Anterior cingulate cortex (tissue), 58 donors: ENCODE measurements around the gene TMBIM1.

ENCODE experiments used
- DNase-seq, 58 donors: peaks; one replicate each; lab custom pipeline; 2025; lab: John Stamatoyannopoulos, UW

Gene TMBIM1, protein sequence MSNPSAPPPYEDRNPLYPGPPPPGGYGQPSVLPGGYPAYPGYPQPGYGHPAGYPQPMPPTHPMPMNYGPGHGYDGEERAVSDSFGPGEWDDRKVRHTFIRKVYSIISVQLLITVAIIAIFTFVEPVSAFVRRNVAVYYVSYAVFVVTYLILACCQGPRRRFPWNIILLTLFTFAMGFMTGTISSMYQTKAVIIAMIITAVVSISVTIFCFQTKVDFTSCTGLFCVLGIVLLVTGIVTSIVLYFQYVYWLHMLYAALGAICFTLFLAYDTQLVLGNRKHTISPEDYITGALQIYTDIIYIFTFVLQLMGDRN

DNA sequence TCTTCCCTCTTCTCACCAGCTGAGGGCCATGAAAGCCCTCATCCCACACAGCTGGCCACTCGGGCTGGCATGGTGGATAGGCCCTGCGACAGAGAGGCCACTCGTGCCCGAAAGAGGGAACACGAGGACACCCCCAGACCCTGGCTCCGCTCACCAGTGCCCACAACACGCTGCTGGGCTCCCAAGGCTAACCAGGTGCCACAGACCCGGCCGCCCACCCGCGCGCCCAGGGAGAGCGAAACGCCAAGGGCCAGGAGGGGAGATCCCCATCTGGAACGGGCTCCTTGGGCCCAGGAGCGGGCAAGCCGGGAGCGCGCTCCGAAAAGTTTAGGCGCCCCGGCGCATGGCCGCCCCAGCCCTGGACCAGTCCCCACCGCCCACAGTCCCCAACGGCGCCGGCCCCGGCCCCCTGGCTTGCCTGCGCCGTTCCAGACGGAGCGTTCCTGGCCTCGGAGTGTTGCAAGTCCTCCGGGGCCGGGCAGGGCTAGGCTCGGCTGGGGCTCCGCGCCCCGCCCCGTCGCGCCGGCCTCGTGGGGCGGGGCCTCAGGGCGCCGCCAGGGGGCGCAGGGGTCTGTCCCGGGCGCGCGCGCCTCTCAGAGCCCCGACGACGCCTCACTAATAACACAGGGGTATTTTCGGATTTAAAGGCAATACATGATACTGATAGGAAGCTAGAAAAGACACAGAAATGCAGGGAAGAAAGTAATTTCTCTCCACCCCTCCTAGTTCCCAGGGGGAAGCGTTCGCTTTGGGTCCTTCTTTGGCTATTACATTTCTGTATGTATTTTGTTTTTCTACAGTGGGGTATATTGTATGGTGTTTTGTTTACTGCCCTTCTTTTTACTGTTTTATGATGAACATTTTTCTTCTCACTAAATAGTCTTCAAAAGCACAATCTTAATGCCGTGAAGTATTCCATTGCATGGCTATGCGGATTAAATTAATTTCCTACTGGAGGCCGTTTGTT lies at the start of gene TMBIM1:
TMBIM1 (minus strand) TSS at position 456 of the 967 bp plus-strand sequence. CDS start 10,362 bp downstream, outside the sequence.
- peak in 43 of 58 donors; percentile 13 to 78 (median 59) for DNase-seq

DNA sequence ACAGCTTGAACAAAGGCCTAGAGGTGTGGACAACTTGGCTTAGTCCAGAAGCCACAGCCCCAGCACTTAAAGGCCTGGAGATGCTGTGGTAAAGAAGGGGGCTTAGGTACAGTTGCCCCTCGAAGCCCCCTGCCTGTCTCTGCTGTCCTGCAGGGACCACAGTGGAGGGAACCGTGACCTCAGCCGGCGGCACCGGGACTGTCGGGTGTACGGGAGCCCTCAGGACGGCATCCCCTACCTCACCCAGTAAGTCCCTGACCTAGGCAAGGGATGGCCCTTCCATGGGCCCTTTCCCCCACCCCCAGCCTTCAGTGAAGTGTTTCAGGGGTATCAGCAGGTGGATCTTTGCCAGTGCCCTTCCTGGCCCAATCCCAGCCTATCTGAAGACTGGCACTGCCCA lies 49.1 kb upstream of the TMBIM1 start:
- no peak for DNase-seq

DNA sequence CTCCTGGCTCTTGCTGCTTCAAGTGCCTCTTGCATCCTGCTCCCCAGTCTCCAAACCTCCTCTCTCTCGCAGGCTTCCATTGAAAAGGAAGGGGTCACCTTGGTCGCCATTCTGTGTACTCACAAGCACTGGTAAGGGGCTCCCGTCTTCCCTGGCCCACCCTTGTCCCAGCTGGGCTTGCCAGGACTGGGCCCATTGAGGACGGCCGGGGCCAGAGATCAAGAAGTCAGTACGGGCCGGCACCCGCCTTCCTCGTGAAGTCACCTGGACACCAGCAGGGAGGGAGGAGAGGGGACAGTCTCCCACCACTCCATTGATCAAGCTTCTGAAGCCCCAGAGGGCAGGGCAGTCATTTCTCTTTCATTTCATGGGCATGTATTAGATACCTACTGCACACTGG lies 48.4 kb upstream of the TMBIM1 start:
- DNase-seq, result no peak

DNA sequence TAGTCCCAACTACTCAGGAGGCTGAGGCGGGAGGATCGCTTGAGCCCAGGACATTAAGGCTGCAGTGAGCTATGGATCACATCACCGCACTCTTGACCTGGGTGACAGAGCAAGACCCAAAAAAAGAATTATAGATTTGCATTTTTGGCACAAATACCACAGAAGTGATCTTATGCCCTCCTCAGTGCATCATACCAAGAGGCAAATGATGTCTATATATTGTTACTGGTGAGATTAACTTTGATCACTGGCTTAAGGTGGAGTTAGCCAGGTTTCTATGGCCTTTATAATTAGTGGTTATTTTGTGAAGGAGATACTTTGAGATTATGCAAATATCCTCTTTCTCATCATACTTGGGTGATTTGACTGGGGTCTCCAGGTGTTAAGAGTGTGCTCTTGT lies 42.2 kb upstream of the TMBIM1 start:
- DNase-seq, result no peak

DNA sequence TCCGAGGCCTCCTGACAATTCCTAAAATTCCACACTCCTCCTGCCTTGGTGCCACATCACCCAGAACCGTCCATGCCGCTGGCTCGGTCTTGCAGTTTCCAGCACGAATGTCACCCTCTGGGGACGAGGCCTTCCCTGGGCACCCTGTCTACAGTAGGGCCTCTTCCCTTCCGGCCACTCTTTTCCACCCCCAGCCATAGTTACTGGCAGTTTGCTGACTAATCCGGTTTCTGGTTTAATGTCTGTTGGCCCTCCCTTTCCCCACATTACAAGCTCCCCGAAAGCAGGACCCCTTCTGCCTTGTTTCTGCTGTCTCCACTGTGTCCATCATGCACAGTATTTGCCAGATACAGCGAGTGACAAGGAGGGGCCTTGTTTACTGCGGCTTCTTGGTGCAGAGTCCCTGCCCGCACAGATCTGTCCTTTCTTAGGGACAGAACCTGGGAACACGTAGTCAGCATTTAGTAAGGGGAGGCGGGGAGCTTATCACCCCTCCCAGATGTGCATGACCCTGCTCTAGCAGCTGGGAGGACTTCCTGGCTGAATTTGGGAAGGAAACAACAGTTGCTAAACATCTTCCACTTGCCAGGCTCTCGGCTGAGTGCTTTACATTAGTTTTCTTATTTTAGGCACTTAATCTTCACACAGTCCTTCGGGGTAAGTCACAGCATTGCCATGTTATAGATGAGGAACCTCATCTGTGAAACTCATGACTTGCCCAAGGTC lies 40.8 kb upstream of the TMBIM1 start:
- peak in 3 of 58 donors; percentile 17 to 55 (median 30) for DNase-seq

DNA sequence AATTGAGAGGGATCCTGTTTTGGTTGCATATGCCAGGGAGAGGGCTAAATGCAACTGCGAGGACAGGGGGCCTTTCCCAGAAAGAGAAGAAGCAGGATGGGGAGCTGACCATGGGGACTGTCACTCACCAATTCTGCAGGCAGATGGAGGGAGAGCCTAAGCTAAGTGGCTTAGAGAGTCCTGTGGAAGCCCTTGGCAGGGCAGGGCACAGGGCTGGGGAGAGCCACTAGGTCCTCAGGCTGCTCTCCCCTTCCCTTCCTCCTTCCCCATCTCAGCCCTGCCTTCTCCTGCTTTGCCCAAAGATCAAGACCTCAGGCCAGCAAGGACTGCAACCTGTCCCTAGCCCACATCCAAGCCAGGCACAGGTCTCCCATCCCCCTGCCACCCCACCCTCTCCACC lies 40.0 kb upstream of the TMBIM1 start:
- DNase-seq, result no peak

DNA sequence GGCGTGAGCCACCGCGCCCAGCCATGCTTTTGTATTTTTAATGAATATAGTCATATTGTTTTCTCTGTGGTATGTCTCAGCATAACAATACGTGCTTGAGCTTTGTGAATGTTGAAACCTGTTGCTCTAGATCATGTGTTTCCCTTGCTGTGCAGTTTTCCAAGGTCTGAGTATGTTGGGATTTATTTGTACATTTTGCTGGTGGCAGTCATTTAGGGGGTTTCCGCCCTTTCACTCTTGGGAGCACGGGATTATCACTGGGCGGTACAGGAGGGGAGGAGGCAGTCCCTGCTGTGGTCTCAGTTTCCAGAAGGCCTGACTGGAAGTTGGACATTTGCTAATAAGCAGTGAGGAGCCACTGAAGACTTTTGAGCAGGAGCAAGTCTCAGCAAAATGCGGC lies 39.4 kb upstream of the TMBIM1 start:
- no peak for DNase-seq

DNA sequence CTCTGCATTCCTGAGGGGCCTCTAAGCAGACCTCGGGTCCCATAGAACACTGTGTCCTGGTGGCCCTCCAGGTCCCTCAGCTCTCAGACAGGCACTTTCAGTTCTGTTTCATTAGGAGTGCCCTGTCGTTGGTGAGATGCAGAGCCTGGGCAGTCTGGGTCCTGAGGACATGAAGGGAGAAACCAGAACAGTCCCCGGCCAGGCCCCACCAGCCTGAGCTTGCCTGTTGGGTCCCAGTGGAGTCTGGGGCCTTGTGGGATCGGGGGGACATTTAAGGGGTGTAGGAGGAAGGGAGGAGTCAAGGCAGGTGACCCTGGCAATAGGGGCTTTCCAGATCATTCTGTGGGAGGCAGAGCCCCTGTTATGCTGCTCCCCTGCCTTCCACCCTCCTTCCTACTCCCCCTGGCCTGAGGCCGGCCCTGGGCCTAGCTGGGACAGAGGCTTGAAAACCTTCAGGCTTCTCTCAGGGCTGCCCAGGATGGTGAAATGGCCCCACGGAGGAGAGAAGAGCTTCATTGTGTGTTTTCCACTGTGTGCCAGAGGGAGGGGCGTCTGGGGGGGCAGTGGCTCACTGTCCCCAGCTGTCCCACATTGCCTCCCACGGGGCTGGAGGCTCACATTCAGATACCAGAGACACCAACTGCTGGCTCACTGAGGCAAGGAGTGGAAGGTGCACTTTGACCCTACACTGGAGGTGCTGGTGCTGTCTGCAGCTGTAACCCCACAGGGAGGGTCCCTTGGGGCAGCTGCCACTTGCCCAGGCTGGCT lies 37.7 kb upstream of the TMBIM1 start:
- DNase-seq, result peak in 8 of 58 donors; percentile 6 to 40 (median 26)

DNA sequence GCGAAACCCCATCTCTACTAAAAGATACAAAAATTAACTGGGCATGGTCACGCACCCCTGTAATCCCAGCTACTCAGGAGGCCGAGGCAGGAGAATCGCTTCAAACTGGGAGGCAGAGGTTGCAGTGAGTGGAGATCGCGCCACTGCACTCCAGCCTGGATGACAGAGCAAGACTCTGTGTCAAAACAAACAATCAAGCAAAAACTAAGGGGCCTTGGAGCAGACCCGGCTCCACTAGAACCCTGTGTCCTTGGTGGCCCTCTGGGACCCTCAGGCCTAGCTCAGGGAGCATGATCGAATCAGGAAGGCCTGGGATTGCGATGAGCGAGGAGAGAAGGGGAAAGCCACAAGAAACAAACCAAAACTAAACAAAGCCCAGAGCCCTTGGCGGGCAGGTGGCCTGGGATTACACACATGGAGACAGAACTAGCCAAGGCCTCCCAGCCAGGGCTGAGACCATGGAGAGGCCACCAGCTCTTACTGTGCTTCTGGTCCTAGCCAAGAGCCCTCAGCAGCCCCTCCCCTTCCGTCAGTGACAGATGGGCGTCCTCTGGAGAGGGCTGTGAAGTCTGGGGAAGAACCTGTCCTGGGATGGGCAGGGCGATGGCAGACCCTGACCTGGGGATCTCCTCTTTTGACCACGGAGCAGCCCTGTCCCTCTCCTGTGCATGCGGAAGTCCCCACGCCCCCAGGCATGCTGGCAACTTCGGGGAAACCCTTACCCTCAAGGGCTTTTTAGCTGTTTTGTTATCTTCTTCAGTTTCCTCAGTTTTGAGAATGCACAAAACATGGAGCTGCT lies 36.9 kb upstream of the TMBIM1 start:
- DNase-seq, result no peak

DNA sequence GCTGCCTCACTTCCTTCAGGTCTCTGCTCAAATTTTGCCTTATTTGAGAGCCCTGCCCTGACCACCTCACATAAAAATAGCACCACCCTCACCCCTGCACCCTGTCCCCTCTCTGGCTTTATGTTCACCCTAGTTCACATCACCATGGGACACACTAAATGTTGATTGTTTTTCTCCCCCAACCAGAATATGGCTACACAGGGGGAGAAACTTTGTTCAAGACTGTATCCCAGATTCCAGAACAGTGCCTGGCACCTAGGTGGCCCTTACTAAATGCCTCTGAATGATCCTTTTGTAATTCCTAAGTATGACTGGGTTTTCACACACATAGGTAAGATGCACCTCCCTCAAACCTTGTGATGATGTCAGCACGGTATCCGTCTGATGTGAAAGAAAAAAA lies 36.0 kb upstream of the TMBIM1 start:
- DNase-seq, result no peak

DNA sequence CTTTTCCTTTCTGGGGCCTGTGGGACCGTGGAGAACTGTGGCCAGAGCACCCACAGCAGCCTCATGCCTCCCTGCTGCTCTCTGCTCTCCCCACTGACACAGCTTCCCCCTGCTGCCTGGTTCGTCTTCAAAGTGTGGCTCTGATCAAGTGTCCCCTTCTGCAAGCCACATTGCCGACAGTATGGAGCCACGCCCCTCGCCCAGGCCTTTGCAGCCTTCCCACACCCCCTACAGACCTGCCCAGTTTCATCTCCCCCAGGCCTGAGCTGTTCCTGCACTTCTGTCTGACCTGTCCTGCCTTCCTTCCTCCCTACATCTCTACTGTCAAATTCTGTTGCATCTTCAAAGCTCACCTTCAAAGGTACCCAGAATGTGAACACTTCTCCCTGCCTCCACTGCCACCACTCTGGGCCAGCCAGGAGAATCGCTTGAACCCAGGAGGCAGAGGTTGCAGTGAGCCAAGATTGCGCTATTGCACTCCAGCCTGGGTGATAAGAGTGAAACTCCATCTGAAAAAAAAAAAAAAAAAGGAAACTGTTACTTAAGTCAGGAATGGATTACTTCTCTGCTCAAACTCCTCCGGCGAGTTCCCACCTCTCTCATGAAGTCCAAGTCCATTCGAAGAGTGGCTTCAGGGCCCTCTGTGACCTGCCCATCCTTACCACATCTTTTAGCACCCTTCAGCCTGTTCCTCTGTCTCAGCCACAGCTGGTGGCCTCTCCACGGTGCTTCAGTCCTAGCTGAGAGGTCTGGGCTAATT lies 35.3 kb upstream of the TMBIM1 start:
- no peak for DNase-seq

DNA sequence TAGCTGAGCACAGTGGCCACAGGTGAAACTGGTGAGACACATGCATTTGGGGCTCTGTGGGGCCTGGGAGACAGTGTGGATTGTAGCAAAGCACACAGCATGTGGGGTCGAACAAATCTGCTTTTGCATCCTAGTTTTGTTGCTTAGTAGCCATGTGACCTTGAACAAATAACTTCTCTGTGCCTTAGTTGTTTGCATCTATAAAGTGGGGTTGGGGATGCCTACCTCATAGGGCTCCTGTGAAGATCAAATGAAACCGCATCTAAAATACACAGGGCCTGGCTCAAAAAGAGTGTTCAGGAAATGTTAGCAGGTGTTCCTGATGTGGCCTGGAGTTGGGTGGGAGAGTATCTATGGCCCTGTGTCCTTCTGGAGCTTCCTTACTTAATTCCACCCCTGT lies 34.0 kb upstream of the TMBIM1 start:
- DNase-seq, result no peak

DNA sequence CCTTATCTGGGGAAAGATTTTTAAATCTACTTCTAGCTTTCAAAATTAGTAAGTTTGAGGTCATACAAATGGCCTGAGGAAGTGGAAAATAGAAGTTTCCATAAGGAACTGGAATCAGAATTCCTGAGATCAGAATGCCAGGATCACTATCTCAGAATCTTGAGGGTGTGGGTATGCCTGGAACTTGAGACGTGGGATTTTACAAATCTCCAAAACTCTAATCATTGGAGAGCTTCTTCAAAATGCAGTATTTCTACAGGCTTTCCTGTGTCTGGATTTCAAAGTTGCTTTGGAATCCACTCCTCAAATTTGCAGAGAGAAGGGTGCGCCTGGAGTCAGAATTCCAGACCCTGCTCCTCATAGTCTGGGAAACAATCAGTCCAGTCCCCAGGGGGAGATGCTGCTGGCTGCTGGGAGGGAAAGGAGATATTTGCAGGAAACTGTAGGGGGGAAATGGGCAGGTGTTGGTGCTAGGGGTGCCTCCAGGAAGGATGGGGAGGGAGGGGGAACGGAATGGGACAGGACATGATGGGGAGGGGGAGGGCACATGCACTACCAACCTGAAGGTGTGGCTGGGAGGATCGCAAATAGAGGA lies 33.4 kb upstream of the TMBIM1 start:
- no peak for DNase-seq

DNA sequence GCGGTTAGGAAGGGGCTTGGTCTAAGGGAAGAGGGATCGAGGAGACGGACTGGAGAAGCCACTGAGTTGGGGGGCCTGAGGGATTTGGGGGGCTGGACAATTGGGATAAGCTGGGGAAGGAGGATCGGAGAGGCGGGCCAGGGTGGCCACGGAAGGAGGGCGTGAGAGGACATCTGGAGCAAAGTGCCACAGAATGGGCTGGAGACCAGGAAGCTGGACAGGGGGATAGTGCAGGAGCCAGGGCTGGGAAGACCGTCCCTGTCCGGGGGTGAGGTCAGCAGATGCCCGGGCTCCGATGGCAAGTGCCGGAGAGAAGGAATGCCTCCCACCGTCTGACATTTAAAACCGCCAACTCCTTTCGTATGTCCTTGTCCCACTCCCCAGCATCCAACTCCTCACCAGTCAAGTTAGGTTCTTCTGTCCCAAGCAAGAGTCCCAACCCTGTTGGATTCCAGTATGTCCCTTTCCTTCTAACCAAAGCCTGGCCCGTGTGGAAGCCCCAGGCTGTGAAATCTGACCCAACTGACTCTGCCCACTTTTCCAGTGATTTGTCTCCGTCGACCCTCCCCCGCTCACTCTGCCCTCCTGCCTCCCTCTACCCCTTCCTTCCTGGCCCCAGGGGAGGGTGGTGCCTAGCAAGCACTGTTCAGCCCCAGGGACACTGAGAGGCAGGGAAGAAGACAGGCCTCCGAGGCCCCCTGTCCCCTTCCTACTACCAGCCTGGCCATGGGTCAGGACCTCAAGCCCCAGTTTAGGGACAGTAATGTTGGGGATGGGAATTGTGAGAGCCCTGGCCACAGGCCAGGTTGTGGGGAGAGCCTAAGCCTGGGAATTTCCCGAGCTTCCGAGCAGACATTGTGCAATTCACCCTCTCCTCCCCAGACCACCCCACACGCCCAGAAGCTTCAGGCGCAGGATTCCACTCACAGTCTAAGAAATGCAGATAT lies 31.5 kb upstream of the TMBIM1 start:
- no peak for DNase-seq

DNA sequence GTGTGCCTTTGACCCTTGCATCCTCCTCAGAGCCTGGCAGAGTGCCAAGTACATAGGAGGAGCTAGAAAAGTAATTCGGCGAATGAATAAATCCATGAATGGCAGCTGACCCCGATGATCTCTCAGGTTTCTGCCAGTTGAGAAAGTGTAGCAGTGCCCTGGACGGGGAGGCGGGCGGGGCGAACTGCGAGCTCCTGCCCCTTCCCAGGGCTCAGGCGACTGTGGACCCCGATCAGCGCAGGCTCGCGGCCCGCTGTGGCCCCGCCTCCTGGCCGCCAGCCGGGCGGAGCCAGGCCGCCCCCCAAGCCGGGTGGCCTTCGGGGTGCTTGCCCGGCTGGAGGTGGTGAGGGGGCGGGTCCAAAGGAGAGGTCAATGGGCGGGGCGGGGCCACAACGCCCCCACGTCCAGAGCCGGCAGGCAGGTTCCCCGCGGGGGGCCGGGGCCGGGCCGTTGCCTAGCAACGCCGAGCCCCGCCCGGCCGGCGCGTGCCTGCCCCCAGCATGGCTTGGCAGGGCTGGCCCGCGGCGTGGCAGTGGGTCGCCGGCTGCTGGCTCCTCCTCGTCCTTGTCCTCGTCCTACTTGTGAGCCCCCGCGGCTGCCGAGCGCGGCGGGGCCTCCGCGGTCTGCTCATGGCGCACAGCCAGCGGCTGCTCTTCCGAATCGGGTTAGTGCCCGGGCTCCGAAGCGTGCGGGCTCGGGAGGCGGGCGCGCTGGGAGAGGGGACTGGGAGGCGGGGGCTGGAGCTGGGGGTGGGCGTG lies 30.6 kb upstream of the TMBIM1 start:
- DNase-seq, result peak in 49 of 58 donors; percentile 19 to 92 (median 57)

DNA sequence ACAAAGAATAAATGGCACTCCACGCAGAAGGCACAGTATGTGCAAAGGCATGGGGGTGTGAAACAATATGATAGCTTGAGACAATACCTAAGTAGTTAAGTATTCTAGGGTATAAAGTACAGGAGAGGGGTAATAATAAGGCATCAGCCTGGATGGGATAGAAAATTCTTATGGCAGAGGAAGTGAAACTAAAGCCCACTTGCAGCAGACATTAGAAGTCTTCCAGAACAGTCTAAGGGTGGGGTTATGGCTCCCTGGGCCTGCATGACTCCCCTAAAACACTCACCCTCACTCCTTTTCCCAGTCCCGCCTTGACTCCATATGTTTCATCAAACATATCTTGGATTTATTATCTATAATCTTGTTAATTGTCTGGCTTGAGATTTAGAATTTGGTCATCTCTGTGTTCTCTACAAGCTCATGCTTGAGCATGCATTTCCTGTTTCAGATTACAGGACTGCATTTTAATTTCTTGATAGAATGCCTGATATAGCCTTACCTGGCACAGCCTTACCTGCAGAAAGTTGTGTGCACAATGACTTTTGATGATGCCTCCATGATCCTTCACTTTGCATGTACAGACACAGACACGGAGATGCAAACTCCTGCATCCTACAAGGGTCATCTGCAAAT lies 28.5 kb upstream of the TMBIM1 start:
- DNase-seq, result no peak
